ENCODE data around the gene HTRA1. TPM values are rescaled to one million over a fixed set of nuclear protein-coding genes. Genes with fewer than 3 reads are reported as not detected.

The HTRA1 gene
- total and polyA plus RNA-seq, 12 donors = 8.5 to 167 (median 78.0) TPM

GRCh38 chr10:122494173-122494820, 32.9 kb downstream of the HTRA1 start:
- H3K27ac ChIP-seq = peak overlapping the region in 1 of 5 donors; percentile 8
- intact Hi-C loops (cut with DNase I) = no loop called here
- TF ChIP-seq, protein P1, sequence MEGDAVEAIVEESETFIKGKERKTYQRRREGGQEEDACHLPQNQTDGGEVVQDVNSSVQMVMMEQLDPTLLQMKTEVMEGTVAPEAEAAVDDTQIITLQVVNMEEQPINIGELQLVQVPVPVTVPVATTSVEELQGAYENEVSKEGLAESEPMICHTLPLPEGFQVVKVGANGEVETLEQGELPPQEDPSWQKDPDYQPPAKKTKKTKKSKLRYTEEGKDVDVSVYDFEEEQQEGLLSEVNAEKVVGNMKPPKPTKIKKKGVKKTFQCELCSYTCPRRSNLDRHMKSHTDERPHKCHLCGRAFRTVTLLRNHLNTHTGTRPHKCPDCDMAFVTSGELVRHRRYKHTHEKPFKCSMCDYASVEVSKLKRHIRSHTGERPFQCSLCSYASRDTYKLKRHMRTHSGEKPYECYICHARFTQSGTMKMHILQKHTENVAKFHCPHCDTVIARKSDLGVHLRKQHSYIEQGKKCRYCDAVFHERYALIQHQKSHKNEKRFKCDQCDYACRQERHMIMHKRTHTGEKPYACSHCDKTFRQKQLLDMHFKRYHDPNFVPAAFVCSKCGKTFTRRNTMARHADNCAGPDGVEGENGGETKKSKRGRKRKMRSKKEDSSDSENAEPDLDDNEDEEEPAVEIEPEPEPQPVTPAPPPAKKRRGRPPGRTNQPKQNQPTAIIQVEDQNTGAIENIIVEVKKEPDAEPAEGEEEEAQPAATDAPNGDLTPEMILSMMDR (IDR thresholded peaks at IDR 0.05) = no peak
- no peak for TF ChIP-seq POLR2A (IDR thresholded peaks at IDR 0.05)
- 86 to 87% (median 86%) methylated on average over 6 to 20 of the region's 20 CpGs for WGBS, 4 donors
- H3K4me3 ChIP-seq = no peak overlapping the region
- no peaks in the 10 kb centered on the region for H3K27me3 ChIP-seq
- H3K9me3 ChIP-seq (replicated peaks in 1 of 3) = no peaks in the 10 kb centered on the region
- peaks cover 0 to 7% of the 10 kb centered on the region in 2 donors for H3K4me1 ChIP-seq (replicated peaks in 1 of 2)
- H3K36me3 ChIP-seq (replicated peaks in 1 of 2) = peaks cover 0 to 15% of the 10 kb centered on the region in 2 donors
- no peak for DNase-seq

- no peaks in the 10 kb centered on the region for H3K27me3 ChIP-seq
- 77 to 91% (median 89%) methylated on average over 12 to 14 of the region's 14 CpGs for WGBS, 4 donors
- no peak overlapping the region for H3K4me3 ChIP-seq
- H3K36me3 ChIP-seq (replicated peaks in 1 of 2) = peaks cover 0 to 9% of the 10 kb centered on the region in 2 donors
- TF ChIP-seq, protein P1 (IDR thresholded peaks at IDR 0.05) = no peak
- TF ChIP-seq POLR2A (IDR thresholded peaks at IDR 0.05) = no peak
- no peaks in the 10 kb centered on the region for H3K9me3 ChIP-seq (replicated peaks in 1 of 3)
- DNase-seq = no peak
- intact Hi-C loops (cut with DNase I) = no loop called here
- H3K27ac ChIP-seq = peak overlapping the region in 1 of 5 donors; percentile 8
- H3K4me1 ChIP-seq (replicated peaks in 1 of 2) = peaks cover 0 to 12% of the 10 kb centered on the region in 2 donors
Observed at GRCh38 chr10:122494833-122495232, 33.5 kb downstream of the HTRA1 start.

- DNase-seq = peak in 4 of 7 donors; percentile 16 to 62 (median 27)
- Histone ChIP-seq H3K9me3 (replicated peaks in 1 of 3) (no peaks in the 10 kb centered on the region), H3K4me1 (replicated peaks in 1 of 2) (peaks cover 0 to 14% of the 10 kb centered on the region in 2 donors), H3K27ac (peak overlapping the region in 1 of 5 donors; percentile 4), H3K36me3 (replicated peaks in 1 of 2) (peaks cover 0 to under 1% of the 10 kb centered on the region in 2 donors), H3K27me3 (no peaks in the 10 kb centered on the region), H3K4me3 (no peak overlapping the region)
- intact Hi-C loops (cut with DNase I) = no loop called here
- TF ChIP-seq, protein P1 (IDR thresholded peaks at IDR 0.05) = no peak
- TF ChIP-seq POLR2A (IDR thresholded peaks at IDR 0.05) = no peak
- WGBS, 4 donors = 60 to 72% (median 65%) methylated on average over 12 of the region's 12 CpGs
Observed at GRCh38 chr10:122495406-122496340, 34.3 kb downstream of the HTRA1 start.

- no peak overlapping the region for H3K4me3 ChIP-seq
- no peaks in the 10 kb centered on the region for H3K9me3 ChIP-seq (replicated peaks in 1 of 3)
- H3K27ac ChIP-seq = no peak overlapping the region
- TF ChIP-seq, protein P1 (IDR thresholded peaks at IDR 0.05) = no peak
- no peak for TF ChIP-seq POLR2A (IDR thresholded peaks at IDR 0.05)
- intact Hi-C loops (cut with DNase I) = no loop called here
- peaks cover 0 to 14% of the 10 kb centered on the region in 2 donors for H3K4me1 ChIP-seq (replicated peaks in 1 of 2)
- H3K27me3 ChIP-seq = no peaks in the 10 kb centered on the region
- no peak for DNase-seq
- H3K36me3 ChIP-seq (replicated peaks in 1 of 2) = no peaks in the 10 kb centered on the region
- 84 to 100% (median 93%) methylated on average over 1 to 2 of the region's 2 CpGs for WGBS, 4 donors
Observed at GRCh38 chr10:122497241-122497640, 35.9 kb downstream of the HTRA1 start.
